Measurements from ENCODE around the gene SEMA4A. TPM values are rescaled to one million over a fixed set of nuclear protein-coding genes. Genes with fewer than 3 reads are reported as not detected.

The SEMA4A gene
- total and polyA plus RNA-seq, 2 of the 8 experiments (the other 6 are each of a cell fraction or from before 2014, with no cell fraction given), result 7.3 to 10.6 TPM

GRCh38 chr1:156123356-156124196, 29.8 kb upstream of the SEMA4A start:
- no peak overlapping the region for H4K5ac ChIP-seq (ENCODE audit: insufficient read length, low read depth, low read length)
- H3K79me2 ChIP-seq (ENCODE audit: control insufficient read depth in 1 of 2, insufficient read depth in 2 of 2, low read length in 2 of 2), result peaks cover 0 to 9% of the 10 kb centered on the region in 2 experiments; a peak in 1 of 4 replicates
- H3K18ac ChIP-seq (ENCODE audit: extremely low read depth, low read length), result peak overlapping the region; percentile 95
- peaks cover 3% of the 10 kb centered on the region for H3K79me1 ChIP-seq (ENCODE audit: low read depth, low read length)
- 0 out of 2 replicates have a peak overlapping the region, but pooled peaks have one; percentile 55 for H2BK15ac ChIP-seq (ENCODE audit: low read length)
- H2AFZ ChIP-seq (ENCODE audit: low read length), result no peak overlapping the region
- H3K56ac ChIP-seq (replicated peaks; ENCODE audit: insufficient read length, low read depth, low read length), result peak overlapping the region; percentile 7
- 39% methylated on average over 14 of the region's 14 CpGs; no CpG with 5 or more reads in 1 of the 2 experiments for WGBS, 2 experiments (ENCODE audit: extremely low coverage in 1 of 2, insufficient coverage in 1 of 2, insufficient read length in 1 of 2, insufficient replicate concordance in 2 of 2, low coverage in 1 of 2, low lambda C conversion rate in 2 of 2, missing lambda C conversion rate in 1 of 2)
- no peak overlapping the region for H3K4ac ChIP-seq (replicated peaks; ENCODE audit: insufficient read length, low read depth, low read length)
- POLR2A ChIA-PET (ENCODE audit: partially characterized antibody), result interaction anchor here (1.1 to 28.0 kb wide), 6 partner anchors 8 to 185 kb away, joined by 3 to 763 read pairs (median 6); partner anchors contain the start of genes LMNA, MEX3A and PMF1
- peak overlapping the region in 3 of 4 experiments; percentile 1 to 35 (median 5); a peak in 4 of 7 replicates for H3K9ac ChIP-seq (replicated peaks in 1 of 4; ENCODE audit: extremely low read depth in 1 of 4, low read depth in 3 of 4, low read length in 3 of 4)
- H2BK12ac ChIP-seq (ENCODE audit: low read depth, low read length), result peak overlapping the region; percentile 99
- no peaks in the 10 kb centered on the region for H3K23me2 ChIP-seq (ENCODE audit: low read depth, low read length)
- FAIRE-seq (no peak), DNase-seq (ENCODE audit: low read depth in 1 of 2, low spot score in 2 of 2) (peak in 1 of 2 experiments; percentile 76)
- peak overlapping the region; percentile 82 for H3K27ac ChIP-seq (ENCODE audit: low read depth, low read length)
- no peak overlapping the region for H4K8ac ChIP-seq (ENCODE audit: extremely low read depth, insufficient read depth, low read length)
- no peaks in the 10 kb centered on the region for H3K9me3 ChIP-seq (ENCODE audit: insufficient read depth in 2 of 2, low read depth in 1 of 2, low read length in 1 of 2)
- peaks cover 7 to 33% (median 22%) of the 10 kb centered on the region in 4 experiments for H3K4me1 ChIP-seq (replicated peaks in 1 of 4; ENCODE audit: control insufficient read depth in 3 of 4, insufficient read depth in 4 of 4, low read length in 3 of 4)
- CTCF ChIA-PET (ENCODE audit: partially characterized antibody), result interaction anchor here (0.5 to 42.4 kb wide), 19 partner anchors 7 to 181 kb away, joined by 3 to 1994 read pairs (median 4); partner anchors contain the start of genes LMNA, MEX3A and VHLL
- peak overlapping the region; percentile 0 for H2BK120ac ChIP-seq (replicated peaks; ENCODE audit: low read depth, low read length)
- H3K23ac ChIP-seq (ENCODE audit: insufficient read length), result no peak overlapping the region
- peaks cover 2 to 6% of the 10 kb centered on the region in 2 experiments for H4K20me1 ChIP-seq (replicated peaks in 1 of 2; ENCODE audit: control insufficient read depth in 1 of 2, insufficient read depth in 2 of 2, low read length in 2 of 2)
- no peaks in the 10 kb centered on the region for H3K27me3 ChIP-seq (replicated peaks in 1 of 4; ENCODE audit: control insufficient read depth in 3 of 4, extremely low read depth in 1 of 4, insufficient read depth in 3 of 4, low read length in 3 of 4)
- peak overlapping the region; percentile 54 to 62 for H3K4me2 ChIP-seq (ENCODE audit: insufficient read depth in 1 of 2, low read depth in 2 of 2, low read length in 2 of 2)
- peak overlapping the region; percentile 24; the same call in 1 of the 2 replicates for H2BK20ac ChIP-seq (ENCODE audit: low read length)
- peak overlapping the region; percentile 89 for H2BK5ac ChIP-seq (ENCODE audit: low read depth, low read length)
- H3K36me3 ChIP-seq (ENCODE audit: control insufficient read depth in 2 of 4, insufficient read depth in 4 of 4, low read length in 3 of 4), result no peaks in the 10 kb centered on the region
- 0 out of 2 replicates have a peak overlapping the region, but pooled peaks have one; percentile 94 for H2AK5ac ChIP-seq (ENCODE audit: low read depth, low read length)
- H3K14ac ChIP-seq (ENCODE audit: insufficient read length), result no peak overlapping the region
- peak overlapping the region in 2 of 4 experiments; percentile 5 to 35; a peak in 4 of 8 replicates for H3K4me3 ChIP-seq (ENCODE audit: extremely low read depth in 1 of 4, insufficient read depth in 2 of 4, low read depth in 3 of 4, low read length in 4 of 4)
- peak overlapping the region; percentile 48 for H4K91ac ChIP-seq (replicated peaks; ENCODE audit: insufficient read length, low read length)
- TF ChIP-seq MAFK (IDR thresholded peaks at IDR 0.05; ENCODE audit: low read depth, low read length) (0 out of 2 replicates have a peak, but pooled peaks have one; percentile 12), HDAC2 (IDR thresholded peaks at IDR 0.05; ENCODE audit: borderline replicate concordance in 1 of 2, low read depth in 2 of 2, low read length in 2 of 2) (peak in 1 of 2 experiments; percentile 89; a peak in 1 of 4 replicates), EP300 (IDR thresholded peaks at IDR 0.05; ENCODE audit: borderline replicate concordance in 1 of 2, low read depth in 2 of 2, low read length in 2 of 2) (no peak), RBBP5 (IDR thresholded peaks at IDR 0.05; ENCODE audit: borderline replicate concordance, low read depth, low read length) (peak; percentile 30; the same call in 1 of the 2 replicates), SP4 (IDR thresholded peaks at IDR 0.05; ENCODE audit: low read length) (no peak)
- TF ChIP-seq, protein P1, sequence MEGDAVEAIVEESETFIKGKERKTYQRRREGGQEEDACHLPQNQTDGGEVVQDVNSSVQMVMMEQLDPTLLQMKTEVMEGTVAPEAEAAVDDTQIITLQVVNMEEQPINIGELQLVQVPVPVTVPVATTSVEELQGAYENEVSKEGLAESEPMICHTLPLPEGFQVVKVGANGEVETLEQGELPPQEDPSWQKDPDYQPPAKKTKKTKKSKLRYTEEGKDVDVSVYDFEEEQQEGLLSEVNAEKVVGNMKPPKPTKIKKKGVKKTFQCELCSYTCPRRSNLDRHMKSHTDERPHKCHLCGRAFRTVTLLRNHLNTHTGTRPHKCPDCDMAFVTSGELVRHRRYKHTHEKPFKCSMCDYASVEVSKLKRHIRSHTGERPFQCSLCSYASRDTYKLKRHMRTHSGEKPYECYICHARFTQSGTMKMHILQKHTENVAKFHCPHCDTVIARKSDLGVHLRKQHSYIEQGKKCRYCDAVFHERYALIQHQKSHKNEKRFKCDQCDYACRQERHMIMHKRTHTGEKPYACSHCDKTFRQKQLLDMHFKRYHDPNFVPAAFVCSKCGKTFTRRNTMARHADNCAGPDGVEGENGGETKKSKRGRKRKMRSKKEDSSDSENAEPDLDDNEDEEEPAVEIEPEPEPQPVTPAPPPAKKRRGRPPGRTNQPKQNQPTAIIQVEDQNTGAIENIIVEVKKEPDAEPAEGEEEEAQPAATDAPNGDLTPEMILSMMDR (IDR thresholded peaks at IDR 0.05; ENCODE audit: control extremely low read depth in 1 of 3, insufficient read depth in 1 of 3, low read depth in 1 of 3, low read length in 3 of 3), result peak; percentile 21 to 54 (median 35); a peak in 2 of 4 replicates
